ENCODE data around the gene GBP2. TPM values are rescaled to one million over a fixed set of nuclear protein-coding genes. Genes with fewer than 3 reads are reported as not detected.
A peak's percentile ranks its signal among the peaks of the same experiment; 100 is the strongest.

GBP2 gene
- total and polyA plus RNA-seq, 4 donors = 17.2 to 89.2 (median 52.1) TPM

- Histone ChIP-seq H3K9me3 (ENCODE audit: control insufficient read depth in 4 of 4, insufficient read depth in 3 of 4, low read length in 3 of 4) (no peaks in the 10 kb centered on the region), H3K4me3 (no peak overlapping the region), H3K9ac (ENCODE audit: insufficient read depth in 1 of 2, low read length in 2 of 2) (no peak overlapping the region), H3K36me3 (ENCODE audit: control insufficient read depth in 4 of 4, insufficient read depth in 4 of 4, low read length in 4 of 4) (no peaks in the 10 kb centered on the region), H3K4me1 (ENCODE audit: control insufficient read depth in 5 of 5, insufficient read depth in 5 of 5, low read length in 5 of 5) (peaks cover 0 to 8% (median 0%) of the 10 kb centered on the region in 5 donors), H3K27ac (ENCODE audit: low read depth in 1 of 2, low read length in 1 of 2) (no peak overlapping the region), H3K27me3 (ENCODE audit: control insufficient read depth in 3 of 3, insufficient read depth in 3 of 3, low read length in 2 of 3) (no peaks in the 10 kb centered on the region)
- no peak for DNase-seq
- ATAC-seq (ENCODE audit: insufficient read depth, low FRiP score) = no peak
- TF ChIP-seq, protein P1, sequence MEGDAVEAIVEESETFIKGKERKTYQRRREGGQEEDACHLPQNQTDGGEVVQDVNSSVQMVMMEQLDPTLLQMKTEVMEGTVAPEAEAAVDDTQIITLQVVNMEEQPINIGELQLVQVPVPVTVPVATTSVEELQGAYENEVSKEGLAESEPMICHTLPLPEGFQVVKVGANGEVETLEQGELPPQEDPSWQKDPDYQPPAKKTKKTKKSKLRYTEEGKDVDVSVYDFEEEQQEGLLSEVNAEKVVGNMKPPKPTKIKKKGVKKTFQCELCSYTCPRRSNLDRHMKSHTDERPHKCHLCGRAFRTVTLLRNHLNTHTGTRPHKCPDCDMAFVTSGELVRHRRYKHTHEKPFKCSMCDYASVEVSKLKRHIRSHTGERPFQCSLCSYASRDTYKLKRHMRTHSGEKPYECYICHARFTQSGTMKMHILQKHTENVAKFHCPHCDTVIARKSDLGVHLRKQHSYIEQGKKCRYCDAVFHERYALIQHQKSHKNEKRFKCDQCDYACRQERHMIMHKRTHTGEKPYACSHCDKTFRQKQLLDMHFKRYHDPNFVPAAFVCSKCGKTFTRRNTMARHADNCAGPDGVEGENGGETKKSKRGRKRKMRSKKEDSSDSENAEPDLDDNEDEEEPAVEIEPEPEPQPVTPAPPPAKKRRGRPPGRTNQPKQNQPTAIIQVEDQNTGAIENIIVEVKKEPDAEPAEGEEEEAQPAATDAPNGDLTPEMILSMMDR (IDR thresholded peaks at IDR 0.05; ENCODE audit: control extremely low read depth, extremely low read depth) = no peak
Measured at GRCh38 chr1:89171067-89171438, 45.1 kb upstream of the GBP2 start.

DNA sequence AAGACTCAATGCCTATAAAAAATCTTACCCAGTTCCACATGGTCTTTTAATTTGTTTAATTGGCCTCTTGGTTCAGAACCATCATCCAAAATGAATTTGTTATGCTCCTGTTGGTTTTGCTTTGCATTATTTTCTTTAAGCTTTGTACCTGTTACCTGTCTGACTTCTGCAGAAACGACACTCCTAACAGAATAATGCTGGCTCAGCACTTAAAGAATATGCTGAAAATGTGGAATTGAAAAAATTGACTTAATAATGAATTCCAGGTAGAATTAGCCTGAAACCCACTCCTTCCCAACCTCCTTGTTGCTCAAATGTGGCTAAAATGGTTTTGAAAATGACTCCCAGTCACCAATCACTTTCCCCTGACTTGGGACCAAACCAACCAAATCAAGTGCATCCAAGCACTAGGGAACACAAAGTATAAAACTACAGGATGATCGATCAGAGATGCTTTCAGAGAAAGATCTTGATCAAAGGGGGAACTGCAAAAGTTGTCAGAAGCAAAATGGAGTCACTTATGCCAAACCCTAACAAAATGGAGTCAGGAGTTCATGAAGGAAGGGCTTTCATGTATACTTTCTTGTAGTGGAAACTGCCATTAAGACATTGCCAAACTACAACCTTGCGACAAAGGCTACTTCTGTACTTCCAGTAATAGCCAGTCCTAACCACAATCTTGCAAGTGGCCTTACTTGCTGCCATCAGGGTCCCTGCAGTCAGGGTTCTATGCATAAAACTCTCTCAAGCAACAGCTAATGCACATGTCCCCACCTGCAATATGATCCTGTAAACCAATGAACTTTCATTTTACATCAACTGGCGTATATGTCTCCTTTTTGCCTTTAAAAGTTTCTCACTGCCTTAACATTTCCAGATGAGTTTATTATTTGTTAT is 44.5 kb upstream of the GBP2 start:
- no peak for DNase-seq
- Histone ChIP-seq H3K9ac (ENCODE audit: insufficient read depth in 1 of 2, low read length in 2 of 2) (no peak overlapping the region), H3K36me3 (ENCODE audit: control insufficient read depth in 4 of 4, insufficient read depth in 4 of 4, low read length in 4 of 4) (no peaks in the 10 kb centered on the region), H3K27me3 (ENCODE audit: control insufficient read depth in 3 of 3, insufficient read depth in 3 of 3, low read length in 2 of 3) (no peaks in the 10 kb centered on the region), H3K4me3 (no peak overlapping the region), H3K4me1 (ENCODE audit: control insufficient read depth in 5 of 5, insufficient read depth in 5 of 5, low read length in 5 of 5) (peaks cover 0 to 8% (median 0%) of the 10 kb centered on the region in 5 donors), H3K27ac (ENCODE audit: low read depth in 1 of 2, low read length in 1 of 2) (no peak overlapping the region), H3K9me3 (ENCODE audit: control insufficient read depth in 4 of 4, insufficient read depth in 3 of 4, low read length in 3 of 4) (no peaks in the 10 kb centered on the region)
- ATAC-seq (ENCODE audit: insufficient read depth, low FRiP score) = no peak
- TF ChIP-seq, protein P1 (IDR thresholded peaks at IDR 0.05; ENCODE audit: control extremely low read depth, extremely low read depth) = no peak
- WGBS, 2 donors = 85 to 89% methylated on average over 4 of the region's 4 CpGs

DNA sequence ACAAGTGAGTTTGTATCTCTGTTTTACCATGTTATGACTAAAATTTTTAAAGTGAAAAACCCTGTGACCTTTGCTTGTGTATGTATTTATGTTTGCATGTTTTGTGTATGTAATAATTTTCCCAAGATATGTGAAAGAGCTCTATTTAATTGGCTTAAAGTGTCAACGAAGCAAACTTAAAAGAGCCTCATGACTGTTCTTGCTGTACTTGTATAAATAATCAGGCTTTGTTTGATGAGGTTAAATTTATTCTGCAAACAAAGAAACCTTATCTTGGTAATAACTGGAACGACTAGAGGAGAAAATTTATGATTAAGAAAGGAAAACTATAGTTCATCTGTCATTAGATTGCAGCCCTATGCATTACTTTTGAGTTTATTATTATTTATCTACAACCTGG is 43.3 kb upstream of the GBP2 start:
- no peak overlapping the region for H3K4me3 ChIP-seq
- 50 to 62% methylated on average over 2 of the region's 2 CpGs for WGBS, 2 donors
- H3K27ac ChIP-seq (ENCODE audit: low read depth in 1 of 2, low read length in 1 of 2) = no peak overlapping the region
- H3K27me3 ChIP-seq (ENCODE audit: control insufficient read depth in 3 of 3, insufficient read depth in 3 of 3, low read length in 2 of 3) = no peaks in the 10 kb centered on the region
- H3K36me3 ChIP-seq (ENCODE audit: control insufficient read depth in 4 of 4, insufficient read depth in 4 of 4, low read length in 4 of 4) = no peaks in the 10 kb centered on the region
- H3K4me1 ChIP-seq (ENCODE audit: control insufficient read depth in 5 of 5, insufficient read depth in 5 of 5, low read length in 5 of 5) = peaks cover 0 to 8% (median 0%) of the 10 kb centered on the region in 5 donors
- no peaks in the 10 kb centered on the region for H3K9me3 ChIP-seq (ENCODE audit: control insufficient read depth in 4 of 4, insufficient read depth in 3 of 4, low read length in 3 of 4)
- peak in 2 of 3 donors; percentile 1 to 3 for DNase-seq
- no peak overlapping the region for H3K9ac ChIP-seq (ENCODE audit: insufficient read depth in 1 of 2, low read length in 2 of 2)
- TF ChIP-seq, protein P1 (IDR thresholded peaks at IDR 0.05; ENCODE audit: control extremely low read depth, extremely low read depth) = no peak
- ATAC-seq (ENCODE audit: insufficient read depth, low FRiP score) = no peak

Measured in lung (tissue), 12 donors.